Hematopoietic multipotent progenitor cell treated with erythropoietin and hydrocortisone succinate and interleukin-3 and kit ligand, for 15 days (in vitro differentiated cells): ENCODE measurements around the gene FBF1.

Experiments used
- DNase-seq: peaks from one replicate; pipeline ENCODE4 v3.0.0-alpha.2; 2015; ENCODE audit warnings: low spot score

FBF1 gene

GRCh38 chr17:75950421-75950820 is 9.6 kb upstream of the FBF1 start:
- DNase-seq, result no peak

- no peak for DNase-seq
Measured at GRCh38 chr17:75945211-75945610, 4.4 kb upstream of the FBF1 start.

- DNase-seq, result no peak
Measured at GRCh38 chr17:75943491-75943890, 2.6 kb upstream of the FBF1 start.

GRCh38 chr17:75942473-75942872 is 1.6 kb upstream of the FBF1 start:
- no peak for DNase-seq

GRCh38 chr17:75941442-75941819 is 589 bp upstream of the FBF1 start:
- DNase-seq, result no peak

GRCh38 chr17:75937652-75938051 is 3.2 kb downstream of the FBF1 start:
- no peak for DNase-seq

- DNase-seq, result no peak
Measured at GRCh38 chr17:75933808-75934207, 7.0 kb downstream of the FBF1 start.

GRCh38 chr17:75932852-75933251 is 8.0 kb downstream of the FBF1 start:
- DNase-seq, result no peak

GRCh38 chr17:75931062-75931461 is 9.8 kb downstream of the FBF1 start:
- no peak for DNase-seq

- peak; percentile 15 for DNase-seq
Measured at GRCh38 chr17:75927286-75927922, 13.4 kb downstream of the FBF1 start.

- DNase-seq, result no peak
Measured at GRCh38 chr17:75926456-75926855, 14.4 kb downstream of the FBF1 start.

GRCh38 chr17:75925912-75926311 is 14.9 kb downstream of the FBF1 start:
- DNase-seq, result no peak

- DNase-seq, result no peak
Measured at GRCh38 chr17:75925103-75925502, 15.7 kb downstream of the FBF1 start.

GRCh38 chr17:75922963-75923874 is 17.6 kb downstream of the FBF1 start:
- DNase-seq, result no peak

GRCh38 chr17:75922173-75922961 is 18.5 kb downstream of the FBF1 start:
- DNase-seq, result no peak

- no peak for DNase-seq
Measured at GRCh38 chr17:75921596-75921995, 19.2 kb downstream of the FBF1 start.

GRCh38 chr17:75920045-75920560 is 20.7 kb downstream of the FBF1 start:
- no peak for DNase-seq

GRCh38 chr17:75919611-75920010 is 21.2 kb downstream of the FBF1 start:
- DNase-seq, result no peak

- DNase-seq, result no peak
Measured at GRCh38 chr17:75917917-75918445, 22.9 kb downstream of the FBF1 start.

GRCh38 chr17:75917141-75917916 is 23.5 kb downstream of the FBF1 start:
- no peak for DNase-seq

GRCh38 chr17:75915268-75915667 is 25.6 kb downstream of the FBF1 start:
- no peak for DNase-seq
